Tibial nerve (tissue), 4 donors: Measurements from ENCODE around the gene GARIN5A. TPM values are rescaled to one million over a fixed set of nuclear protein-coding genes. Genes with fewer than 3 reads are reported as not detected.

Experiments
- DNase-seq, 2 donors: peaks; one replicate each; pipeline ENCODE4 v3.0.0-alpha.2; 2019; ENCODE audit warnings: low spot score in 2 of 2
- H3K27ac ChIP-seq, 4 donors: fragments of 200-600 bp; sonication (generic) in 3 of 4; one replicate each; pipeline ENCODE4 v1.5.1; 2017 to 2019; ENCODE audit warnings: mild to moderate bottlenecking in 1 of 4
- H3K27me3 ChIP-seq, 2 donors: fragments of 200-600 bp; sonication (generic) in 1 of 2; one replicate each; pipeline versions ENCODE4 v1.5.1 to v1.6.0; 2017 to 2019
- H3K36me3 ChIP-seq, 3 donors: fragments of 200-600 bp; sonication (generic); one replicate each; pipeline ENCODE4 v1.5.1; 2018 to 2019
- H3K4me1 ChIP-seq, 4 donors: fragments of 200-600 bp; sonication (generic) in 3 of 4; one replicate each; pipeline ENCODE4 v1.5.1; 2017 to 2019
- H3K4me3 ChIP-seq, 4 donors: fragments of 200-600 bp; sonication (generic) in 3 of 4; one replicate each; pipeline ENCODE4 v1.5.1; 2017 to 2019; ENCODE audit warnings: mild to moderate bottlenecking in 1 of 4, moderate library complexity in 1 of 4
- H3K9me3 ChIP-seq, 4 donors: fragments of 200-600 bp; sonication (generic) in 3 of 4; one replicate each; pipeline ENCODE4 v1.5.1; 2017 to 2019
- EP300 ChIP-seq, 2 donors: sonication (generic); formaldehyde crosslinking; IDR thresholded peaks; one replicate each; pipeline ENCODE4 v1.6.1; 2017; ENCODE audit warnings: antibody characterized with exemption in 2 of 2, mild to moderate bottlenecking in 1 of 2
- POLR2A ChIP-seq, 2 donors: fragments of 450-650 bp; IDR thresholded peaks; one replicate each; pipeline ENCODE4 v1.6.1; 2017; ENCODE audit warnings: antibody characterized with exemption in 2 of 2, mild to moderate bottlenecking in 2 of 2, moderate library complexity in 2 of 2
- WGBS, 2 donors: methylation state at CpG; one replicate each; pipeline ENCODE4 v1.1.5; 2018; 5-methylcytosine and 5-hydroxymethylcytosine counted together
- total RNA-seq, 4 donors: library from RNA; depleted of rRNA; stranded (reverse); fragments of >200 nt; gene quantifications; one replicate each; pipeline ENCODE4 v1.1.0, GENCODE V29; 2016
- TF ChIP-seq, protein P1 (sequence below), 5 experiments: fragments of 200-600 bp in 3 of 5; fragments of 450-650 bp in 2 of 5; sonication (generic) in 3 of 5; IDR thresholded peaks; one replicate each; pipeline ENCODE4 v1.5.1; 2016 to 2019; ENCODE audit warnings: antibody characterized with exemption in 5 of 5, mild to moderate bottlenecking in 3 of 5, moderate library complexity in 2 of 5

GARIN5A gene
- total RNA-seq, 4 donors from 2014 or later: not detected

DNA sequence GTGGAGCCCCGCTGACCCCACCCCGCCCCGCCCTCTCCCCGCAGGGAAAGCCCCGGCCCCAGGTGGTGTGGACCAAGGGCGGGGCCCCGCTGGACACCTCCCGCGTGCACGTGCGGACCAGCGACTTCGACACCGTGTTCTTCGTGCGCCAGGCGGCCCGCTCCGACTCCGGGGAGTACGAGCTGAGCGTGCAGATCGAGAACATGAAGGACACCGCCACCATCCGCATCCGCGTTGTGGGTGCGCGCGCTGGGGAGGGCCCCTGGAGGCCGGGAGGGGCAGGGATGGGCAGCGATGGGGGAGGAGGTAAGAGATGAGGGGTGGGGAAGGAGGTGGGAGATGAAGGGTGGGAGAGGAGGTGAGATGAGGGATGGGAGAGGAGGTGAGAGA is 17.6 kb downstream of the GARIN5A start:
- H3K36me3 ChIP-seq: no peaks in the 10 kb centered on the region
- H3K4me1 ChIP-seq: no peaks in the 10 kb centered on the region
- H3K9me3 ChIP-seq: no peaks in the 10 kb centered on the region
- no peak overlapping the region for H3K27ac ChIP-seq
- TF ChIP-seq EP300 (IDR thresholded peaks at IDR 0.05): no peak
- no peak for TF ChIP-seq POLR2A (IDR thresholded peaks at IDR 0.05)
- peaks cover 0 to 47% of the 10 kb centered on the region in 2 donors for H3K27me3 ChIP-seq
- DNase-seq: no peak
- H3K4me3 ChIP-seq: no peak overlapping the region
- 51 to 73% methylated on average over 17 to 27 of the region's 32 CpGs for WGBS, 2 donors

DNA sequence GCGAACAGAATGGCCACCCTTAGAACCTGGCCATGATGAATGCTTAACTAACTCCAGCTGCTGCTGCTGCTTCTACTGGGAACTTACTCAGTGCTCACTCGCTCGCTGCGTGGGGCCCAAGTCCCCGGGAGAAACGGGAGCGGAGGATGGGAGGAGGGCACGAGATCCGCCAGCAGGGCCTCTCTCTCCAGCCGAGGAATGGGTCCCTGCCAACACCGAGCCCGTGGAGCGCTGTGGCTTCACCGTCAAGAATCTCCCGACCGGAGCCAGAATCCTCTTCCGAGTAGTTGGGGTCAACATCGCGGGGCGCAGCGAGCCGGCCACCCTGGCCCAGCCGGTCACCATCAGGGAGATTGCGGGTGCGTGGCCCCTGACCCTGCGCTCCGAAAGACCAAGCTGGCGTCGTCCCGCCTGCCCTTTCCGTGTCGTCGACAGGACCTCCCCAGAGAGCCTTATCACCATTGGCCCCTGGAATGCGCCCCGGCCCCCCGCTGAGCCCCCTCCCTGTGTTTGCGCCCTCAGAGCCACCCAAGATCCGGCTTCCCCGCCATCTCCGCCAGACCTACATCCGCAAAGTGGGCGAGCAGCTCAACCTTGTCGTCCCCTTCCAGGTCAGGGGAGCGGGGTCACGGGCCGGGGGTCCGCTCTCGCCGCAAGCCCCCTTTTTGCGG is 18.1 kb downstream of the GARIN5A start:
- 36 to 53% methylated on average over 42 to 50 of the region's 50 CpGs for WGBS, 2 donors
- peaks cover 0 to 47% of the 10 kb centered on the region in 2 donors for H3K27me3 ChIP-seq
- TF ChIP-seq, protein P1, sequence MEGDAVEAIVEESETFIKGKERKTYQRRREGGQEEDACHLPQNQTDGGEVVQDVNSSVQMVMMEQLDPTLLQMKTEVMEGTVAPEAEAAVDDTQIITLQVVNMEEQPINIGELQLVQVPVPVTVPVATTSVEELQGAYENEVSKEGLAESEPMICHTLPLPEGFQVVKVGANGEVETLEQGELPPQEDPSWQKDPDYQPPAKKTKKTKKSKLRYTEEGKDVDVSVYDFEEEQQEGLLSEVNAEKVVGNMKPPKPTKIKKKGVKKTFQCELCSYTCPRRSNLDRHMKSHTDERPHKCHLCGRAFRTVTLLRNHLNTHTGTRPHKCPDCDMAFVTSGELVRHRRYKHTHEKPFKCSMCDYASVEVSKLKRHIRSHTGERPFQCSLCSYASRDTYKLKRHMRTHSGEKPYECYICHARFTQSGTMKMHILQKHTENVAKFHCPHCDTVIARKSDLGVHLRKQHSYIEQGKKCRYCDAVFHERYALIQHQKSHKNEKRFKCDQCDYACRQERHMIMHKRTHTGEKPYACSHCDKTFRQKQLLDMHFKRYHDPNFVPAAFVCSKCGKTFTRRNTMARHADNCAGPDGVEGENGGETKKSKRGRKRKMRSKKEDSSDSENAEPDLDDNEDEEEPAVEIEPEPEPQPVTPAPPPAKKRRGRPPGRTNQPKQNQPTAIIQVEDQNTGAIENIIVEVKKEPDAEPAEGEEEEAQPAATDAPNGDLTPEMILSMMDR (IDR thresholded peaks at IDR 0.05): no peak
- TF ChIP-seq EP300 (IDR thresholded peaks at IDR 0.05) (no peak), POLR2A (IDR thresholded peaks at IDR 0.05) (no peak)
- H3K27ac ChIP-seq: no peak overlapping the region
- no peaks in the 10 kb centered on the region for H3K4me1 ChIP-seq
- no peak for DNase-seq
- no peaks in the 10 kb centered on the region for H3K9me3 ChIP-seq
- H3K4me3 ChIP-seq: no peak overlapping the region
- H3K36me3 ChIP-seq: no peaks in the 10 kb centered on the region

DNA sequence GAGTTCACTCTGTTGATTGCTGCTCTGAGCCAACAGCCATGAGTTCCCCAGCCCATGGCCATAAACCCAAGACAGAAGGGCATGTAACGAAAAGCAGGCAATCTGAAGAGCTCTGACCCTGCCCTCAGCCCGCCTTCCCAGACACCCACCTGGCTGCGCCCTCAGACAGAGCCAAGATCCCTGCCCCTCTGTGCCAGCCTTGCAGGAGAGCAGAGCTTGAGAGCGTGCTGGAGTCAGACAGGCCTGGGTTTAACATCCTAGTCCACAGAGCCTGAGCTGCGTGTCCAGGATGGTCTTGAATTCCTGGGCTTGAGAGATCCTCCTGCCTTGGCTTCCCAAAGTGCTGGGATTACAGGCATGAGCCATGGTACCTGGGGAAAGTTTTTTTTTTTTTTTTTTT is 19.3 kb downstream of the GARIN5A start:
- Histone ChIP-seq H3K36me3 (no peaks in the 10 kb centered on the region), H3K9me3 (no peaks in the 10 kb centered on the region), H3K27ac (no peak overlapping the region), H3K4me1 (no peaks in the 10 kb centered on the region), H3K4me3 (no peak overlapping the region), H3K27me3 (peaks cover 0 to 53% of the 10 kb centered on the region in 2 donors)
- TF ChIP-seq, protein P1 (IDR thresholded peaks at IDR 0.05): no peak
- TF ChIP-seq EP300 (IDR thresholded peaks at IDR 0.05): no peak
- no peak for TF ChIP-seq POLR2A (IDR thresholded peaks at IDR 0.05)
- DNase-seq: no peak
- 85 to 89% methylated on average over 5 of the region's 5 CpGs for WGBS, 2 donors

DNA sequence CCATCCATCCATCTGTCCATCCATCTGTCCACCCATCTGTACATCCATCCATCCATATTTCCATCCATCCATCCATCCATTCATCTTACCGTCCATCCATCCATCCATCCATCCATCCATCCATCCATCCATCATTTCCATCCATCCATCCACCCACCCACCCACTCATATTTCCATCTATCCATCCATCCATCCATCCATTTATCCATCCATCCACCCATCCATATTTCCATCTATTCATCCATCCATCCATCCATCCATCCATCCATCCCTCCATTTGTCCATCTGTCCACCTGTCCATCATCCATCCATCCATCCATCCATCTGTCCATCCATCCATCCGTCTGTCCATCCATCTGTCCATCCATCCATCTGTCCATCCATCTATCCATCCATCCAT is 20.7 kb downstream of the GARIN5A start:
- H3K27me3 ChIP-seq: peaks cover 0 to 49% of the 10 kb centered on the region in 2 donors
- H3K27ac ChIP-seq: no peak overlapping the region
- no peak for TF ChIP-seq POLR2A (IDR thresholded peaks at IDR 0.05)
- TF ChIP-seq EP300 (IDR thresholded peaks at IDR 0.05): no peak
- TF ChIP-seq, protein P1 (IDR thresholded peaks at IDR 0.05): no peak
- DNase-seq: no peak
- H3K4me3 ChIP-seq: no peak overlapping the region
- H3K4me1 ChIP-seq: no peaks in the 10 kb centered on the region
- WGBS, 2 donors: 80 to 87% methylated on average over 2 of the region's 2 CpGs
- H3K9me3 ChIP-seq: no peaks in the 10 kb centered on the region
- no peaks in the 10 kb centered on the region for H3K36me3 ChIP-seq

DNA sequence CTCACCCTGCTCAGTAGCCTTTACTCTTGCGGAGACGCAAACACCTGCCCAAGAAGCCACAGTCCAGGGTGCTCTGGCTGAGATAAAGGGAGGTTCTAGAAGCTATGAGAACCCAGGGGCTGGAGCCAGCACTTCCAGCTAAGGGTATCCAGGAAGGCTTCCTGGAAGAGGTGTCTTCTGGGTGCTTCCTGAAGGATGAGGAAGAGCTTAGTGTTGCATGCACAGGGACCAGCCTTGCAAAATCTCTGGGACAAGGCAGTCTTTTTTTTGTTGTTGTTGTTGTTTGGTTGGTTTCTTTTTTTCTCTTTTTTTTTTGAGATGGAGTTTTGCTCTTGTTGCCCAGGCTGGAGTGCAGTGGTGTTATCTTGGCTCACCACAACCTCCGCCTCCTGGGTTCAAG is 23.4 kb downstream of the GARIN5A start:
- H3K4me1 ChIP-seq: no peaks in the 10 kb centered on the region
- H3K27me3 ChIP-seq: peaks cover 0 to 36% of the 10 kb centered on the region in 2 donors
- TF ChIP-seq POLR2A (IDR thresholded peaks at IDR 0.05) (no peak), EP300 (IDR thresholded peaks at IDR 0.05) (no peak)
- TF ChIP-seq, protein P1 (IDR thresholded peaks at IDR 0.05): no peak
- H3K9me3 ChIP-seq: peaks cover 0 to 4% (median 0%) of the 10 kb centered on the region in 4 donors
- 96 to 98% methylated on average over 3 of the region's 3 CpGs for WGBS, 2 donors
- H3K36me3 ChIP-seq: no peaks in the 10 kb centered on the region
- no peak overlapping the region for H3K27ac ChIP-seq
- no peak overlapping the region for H3K4me3 ChIP-seq
- no peak for DNase-seq
